Activated B cell treated with CpG ODN at 0.5 μM for 24 hours (primary cell): ENCODE data around the gene MEF2C. TPM values are rescaled to one million over a fixed set of nuclear protein-coding genes. Genes with fewer than 3 reads are reported as not detected.

ENCODE experiments used
- ATAC-seq: fragments of 200-7000 bp; cut with Tn5 transposase; one replicate; pipeline ENCODE4 v1.10.0; 2021; ENCODE audit warnings: low read depth, mild to moderate bottlenecking, moderate library complexity
- CTCF ChIA-PET: fragments of 350-600 bp; sonication (Branson Sonifier 250); formaldehyde crosslinking; loops from one replicate; lab custom pipeline; 2021; ENCODE audit warnings: antibody characterized with exemption; lab: Charles Lee
- POLR2A ChIA-PET: fragments of 350-600 bp; sonication (Branson Sonifier 250); formaldehyde crosslinking; loops from one replicate; lab custom pipeline; 2021; ENCODE audit warnings: antibody characterized with exemption; lab: Charles Lee
- DNase-seq: peaks from one replicate; pipeline ENCODE4 v3.0.0; 2022
- H3K27ac Mint-ChIP-seq: one replicate; pipeline ENCODE4 v1.8.0; 2020; ENCODE audit warnings: mixed read lengths
- H3K27me3 Mint-ChIP-seq: one replicate; pipeline ENCODE4 v1.8.0; 2021; ENCODE audit warnings: mixed read lengths
- H3K36me3 Mint-ChIP-seq: one replicate; pipeline ENCODE4 v1.8.0; 2021; ENCODE audit warnings: low read depth, mixed read lengths
- H3K4me1 Mint-ChIP-seq: one replicate; pipeline ENCODE4 v1.8.0; 2021; ENCODE audit warnings: mixed read lengths
- H3K4me3 Mint-ChIP-seq: one replicate; pipeline ENCODE4 v1.8.0; 2020; ENCODE audit warnings: mild to moderate bottlenecking, mixed read lengths
- H3K9me3 Mint-ChIP-seq: one replicate; pipeline ENCODE4 v1.8.0; 2020; ENCODE audit warnings: mixed read lengths
- CTCF ChIP-seq: fragments of 200-600 bp; IDR thresholded peaks from one replicate; pipeline ENCODE4 v1.8.0; 2022; ENCODE audit warnings: antibody characterized with exemption, mild to moderate bottlenecking
- intact Hi-C: fragments of 100-400 bp; cut with micrococcal nuclease; formaldehyde crosslinking; loops from one replicate; pipeline ENCODE4 v1.15.1; 2024
- total RNA-seq: library from RNA; stranded (reverse); gene quantifications from 2 replicates; pipeline ENCODE4 v1.2.3, GENCODE V29; 2022

The MEF2C gene
- total RNA-seq, 1 donor from 2014 or later: 359 TPM

- Mint-ChIP-seq H3K4me3 (no peak overlapping the region), H3K27ac (no peak overlapping the region), H3K4me1 (no peaks in the 10 kb centered on the region), H3K27me3 (peaks cover 44% of the 10 kb centered on the region), H3K36me3 (no peaks in the 10 kb centered on the region), H3K9me3 (no peaks in the 10 kb centered on the region)
- POLR2A ChIA-PET: no interaction called here
- CTCF ChIA-PET: no interaction called here
- no peak for TF ChIP-seq CTCF
- DNase-seq (no peak), ATAC-seq (no peak)
- intact Hi-C loops: no loop called here
Measured at GRCh38 chr5:88700121-88700520, 182.9 kb downstream of the MEF2C start.

- DNase-seq (no peak), ATAC-seq (no peak)
- peaks cover 54% of the 10 kb centered on the region for H3K27me3 Mint-ChIP-seq
- intact Hi-C loops: loop anchor here (10.0 kb wide), 1 partner anchor 1687 kb away; no protein-coding TSS in a partner anchor
- peaks cover 2% of the 10 kb centered on the region for H3K4me1 Mint-ChIP-seq
- ChIA-PET CTCF (no interaction called here), POLR2A (no interaction called here)
- TF ChIP-seq CTCF: no peak
- H3K4me3 Mint-ChIP-seq: no peak overlapping the region
- no peak overlapping the region for H3K27ac Mint-ChIP-seq
- no peaks in the 10 kb centered on the region for H3K36me3 Mint-ChIP-seq
- no peaks in the 10 kb centered on the region for H3K9me3 Mint-ChIP-seq
Measured at GRCh38 chr5:88698290-88698689, 184.7 kb downstream of the MEF2C start.

GRCh38 chr5:88696466-88696865, 186.5 kb downstream of the MEF2C start:
- ATAC-seq (no peak), DNase-seq (no peak)
- ChIA-PET CTCF (interaction anchor here (1.0 to 1.2 kb wide), 2 partner anchors 15 to 16 kb away, joined by 3 to 4 read pairs; no protein-coding TSS in a partner anchor), POLR2A (no interaction called here)
- no peak for TF ChIP-seq CTCF
- intact Hi-C loops: loop anchor here (10.0 kb wide), 1 partner anchor 1688 kb away; no protein-coding TSS in a partner anchor
- Mint-ChIP-seq H3K36me3 (no peaks in the 10 kb centered on the region), H3K27me3 (peaks cover 70% of the 10 kb centered on the region), H3K4me1 (peaks cover 13% of the 10 kb centered on the region), H3K27ac (no peak overlapping the region), H3K9me3 (no peaks in the 10 kb centered on the region), H3K4me3 (no peak overlapping the region)

- POLR2A ChIA-PET: interaction anchor here (0.5 kb wide), 1 partner anchor 1568 kb away, joined by 3 read pairs; no protein-coding TSS in a partner anchor
- H3K27me3 Mint-ChIP-seq: peaks cover 74% of the 10 kb centered on the region
- H3K36me3 Mint-ChIP-seq: peaks cover 3% of the 10 kb centered on the region
- TF ChIP-seq CTCF: no peak
- intact Hi-C loops: loop anchor here (10.0 kb wide), 1 partner anchor 1689 kb away; no protein-coding TSS in a partner anchor
- H3K27ac Mint-ChIP-seq: no peak overlapping the region
- no peak for ATAC-seq
- H3K9me3 Mint-ChIP-seq: no peaks in the 10 kb centered on the region
- CTCF ChIA-PET: interaction anchor here (1.0 to 1.2 kb wide), 2 partner anchors 14 to 16 kb away, joined by 3 to 4 read pairs; no protein-coding TSS in a partner anchor
- no peak overlapping the region for H3K4me3 Mint-ChIP-seq
- peaks cover 17% of the 10 kb centered on the region for H3K4me1 Mint-ChIP-seq
- no peak for DNase-seq
Measured at GRCh38 chr5:88695931-88696330, 187.1 kb downstream of the MEF2C start.

- DNase-seq (no peak), ATAC-seq (no peak)
- intact Hi-C loops: loop anchor here (10.0 kb wide), 1 partner anchor 1690 kb away; no protein-coding TSS in a partner anchor
- no peaks in the 10 kb centered on the region for H3K9me3 Mint-ChIP-seq
- peaks cover 23% of the 10 kb centered on the region for H3K4me1 Mint-ChIP-seq
- H3K27ac Mint-ChIP-seq: no peak overlapping the region
- H3K36me3 Mint-ChIP-seq: peaks cover 4% of the 10 kb centered on the region
- ChIA-PET POLR2A (interaction anchor here (0.7 kb wide), 1 partner anchor 1237 kb away, joined by 3 read pairs; no protein-coding TSS in a partner anchor), CTCF (no interaction called here)
- H3K27me3 Mint-ChIP-seq: peaks cover 79% of the 10 kb centered on the region
- no peak for TF ChIP-seq CTCF
- H3K4me3 Mint-ChIP-seq: no peak overlapping the region
Measured at GRCh38 chr5:88695232-88695631, 187.8 kb downstream of the MEF2C start.
